H9 (cell line): ENCODE results near the gene QSOX1. TPM values are rescaled to one million over a fixed set of nuclear protein-coding genes. Genes with fewer than 3 reads are reported as not detected.

Experiments used
- DNase-seq: peaks from one replicate; pipeline ENCODE4 v3.0.0-alpha.2; 2017
- H2AFZ ChIP-seq: one replicate; pipeline ENCODE4 v1.6.1; 2013; ENCODE audit warnings: mild to moderate bottlenecking, low read length, control low read depth, moderate library complexity
- H2AK5ac ChIP-seq: 2 replicates; pipeline ENCODE4 v1.6.1; 2013; ENCODE audit warnings: low read length, control low read depth, mixed read lengths; ENCODE audit not compliant: insufficient read length
- H2BK120ac ChIP-seq: one replicate; pipeline ENCODE4 v1.6.1; 2013; ENCODE audit warnings: low read depth, mild to moderate bottlenecking, low read length, control low read depth, inconsistent platforms; ENCODE audit not compliant: poor library complexity, severe bottlenecking
- H2BK12ac ChIP-seq: 2 replicates; pipeline ENCODE4 v1.6.1; 2013; ENCODE audit warnings: low read length, control low read depth, mixed read lengths, low read depth; ENCODE audit not compliant: insufficient read length
- H2BK15ac ChIP-seq: 2 replicates; pipeline ENCODE4 v1.6.1; 2013; ENCODE audit warnings: low read depth, low read length, control low read depth
- H2BK20ac ChIP-seq: one replicate; pipeline ENCODE4 v1.6.1; 2013; ENCODE audit warnings: low read depth, mild to moderate bottlenecking, low read length, control low read depth, inconsistent platforms; ENCODE audit not compliant: poor library complexity, severe bottlenecking
- H2BK5ac ChIP-seq: 2 replicates; pipeline ENCODE4 v1.6.1; 2013; ENCODE audit warnings: low read length, control low read depth, mixed read lengths; ENCODE audit not compliant: insufficient read length
- H3K14ac ChIP-seq: 2 replicates; pipeline ENCODE4 v1.6.1; 2013; ENCODE audit warnings: low read length, control low read depth; ENCODE audit not compliant: insufficient read depth
- H3K18ac ChIP-seq: 2 replicates; pipeline ENCODE4 v1.6.1; 2013; ENCODE audit warnings: low read depth, mild to moderate bottlenecking, mixed read lengths, low read length, control low read depth; ENCODE audit not compliant: insufficient read length
- H3K23ac ChIP-seq: 2 replicates; pipeline ENCODE4 v1.6.1; 2013; ENCODE audit warnings: low read length, control low read depth, mixed read lengths, low read depth; ENCODE audit not compliant: insufficient read length
- H3K23me2 ChIP-seq: 2 replicates; pipeline ENCODE4 v1.6.1; 2013; ENCODE audit warnings: low read depth, mild to moderate bottlenecking, mixed read lengths, low read length, control low read depth; ENCODE audit not compliant: insufficient read length, poor library complexity, severe bottlenecking
- H3K27ac ChIP-seq: 2 replicates; pipeline ENCODE4 v1.5.1; 2013; ENCODE audit warnings: low read length, control low read depth, mixed read lengths, low read depth; ENCODE audit not compliant: insufficient read length
- H3K27me3 ChIP-seq: 2 replicates; pipeline ENCODE4 v1.6.1; 2013; ENCODE audit warnings: low read length, control low read depth, inconsistent platforms; ENCODE audit not compliant: insufficient read depth
- H3K4ac ChIP-seq: 2 replicates; pipeline ENCODE4 v1.6.1; 2013; ENCODE audit warnings: low read depth, mild to moderate bottlenecking, control low read depth, inconsistent platforms, low read length, moderate library complexity
- H3K4me1 ChIP-seq: 2 replicates; pipeline ENCODE4 v1.6.1; 2013; ENCODE audit warnings: low read length, control low read depth, inconsistent platforms; ENCODE audit not compliant: insufficient read depth
- H3K4me2 ChIP-seq: 2 replicates; pipeline ENCODE4 v1.6.1; 2013; ENCODE audit warnings: low read length, control low read depth, mixed read lengths; ENCODE audit not compliant: insufficient read length, insufficient read depth
- H3K56ac ChIP-seq: 2 replicates; pipeline ENCODE4 v1.6.1; 2013; ENCODE audit warnings: low read depth, mild to moderate bottlenecking, mixed read lengths, low read length, control low read depth; ENCODE audit not compliant: insufficient read length
- H3K79me1 ChIP-seq: 2 replicates; pipeline ENCODE4 v1.6.1; 2013; ENCODE audit warnings: low read depth, mild to moderate bottlenecking, moderate library complexity, low read length, control low read depth, inconsistent platforms; ENCODE audit not compliant: insufficient read depth, poor library complexity, severe bottlenecking
- H3K79me2 ChIP-seq: 2 replicates; pipeline ENCODE4 v1.6.1; 2013; ENCODE audit warnings: low read length, control low read depth, inconsistent platforms; ENCODE audit not compliant: insufficient read depth
- H3K9ac ChIP-seq: 2 replicates; pipeline ENCODE4 v1.6.1; 2013; ENCODE audit warnings: low read length, control low read depth, mixed read lengths; ENCODE audit not compliant: insufficient read length; ENCODE audit errors: extremely low read depth
- H3K9me3 ChIP-seq: one replicate; pipeline ENCODE4 v1.6.1; 2013; ENCODE audit warnings: low read depth, low read length, inconsistent platforms; ENCODE audit not compliant: control insufficient read depth
- H3T11ph ChIP-seq: one replicate; pipeline ENCODE4 v1.6.1; 2013; ENCODE audit warnings: mild to moderate bottlenecking, low read length, control low read depth, inconsistent platforms
- H4K20me1 ChIP-seq: one replicate; pipeline ENCODE4 v1.6.1; 2013; ENCODE audit not compliant: control insufficient read depth, insufficient read length, insufficient read depth
- H4K5ac ChIP-seq: 2 replicates; pipeline ENCODE4 v1.6.1; 2013; ENCODE audit warnings: low read depth, mild to moderate bottlenecking, mixed read lengths, low read length, control low read depth; ENCODE audit not compliant: insufficient read length
- H4K8ac ChIP-seq: replicated peaks from 2 replicates; pipeline ENCODE4 v1.6.1; 2013; ENCODE audit warnings: low read length, control low read depth, mixed read lengths, low read depth; ENCODE audit not compliant: insufficient read length
- H4K91ac ChIP-seq: 2 replicates; pipeline ENCODE4 v1.6.1; 2013; ENCODE audit warnings: low read depth, mild to moderate bottlenecking, moderate library complexity, mixed read lengths, low read length, control low read depth; ENCODE audit not compliant: insufficient read length
- H3K27ac Mint-ChIP-seq, 3 experiments: 2 replicates in 2 of 3; 3 replicates in 1 of 3; pipeline ENCODE4 v1.8.0; 2020 to 2021; ENCODE audit warnings: mixed read lengths in 3 of 3, mild to moderate bottlenecking in 1 of 3, moderate library complexity in 1 of 3
- H3K27me3 Mint-ChIP-seq: 2 replicates; pipeline ENCODE4 v1.8.0; 2021; ENCODE audit warnings: low read depth, mild to moderate bottlenecking, moderate library complexity, mixed read lengths
- H3K36me3 Mint-ChIP-seq, 3 experiments: 2 replicates in 2 of 3; 3 replicates in 1 of 3; pipeline ENCODE4 v1.8.0; 2020 to 2021; ENCODE audit warnings: low read depth in 3 of 3, mixed read lengths in 3 of 3; ENCODE audit not compliant: insufficient read depth in 1 of 3
- H3K4me1 Mint-ChIP-seq, 2 experiments: 2 replicates each; pipeline ENCODE4 v1.8.0; 2020; ENCODE audit warnings: mixed read lengths in 2 of 2
- H3K4me3 Mint-ChIP-seq, 2 experiments: 2 replicates in 1 of 2; 3 replicates in 1 of 2; pipeline ENCODE4 v1.8.0; 2020 to 2021; ENCODE audit warnings: mild to moderate bottlenecking in 2 of 2, mixed read lengths in 2 of 2, moderate library complexity in 1 of 2
- H3K9me3 Mint-ChIP-seq, 2 experiments: 2 replicates in 1 of 2; 3 replicates in 1 of 2; pipeline ENCODE4 v1.8.0; 2020; ENCODE audit warnings: mild to moderate bottlenecking in 2 of 2, mixed read lengths in 2 of 2, moderate library complexity in 1 of 2
- WGBS: extraction: QIAGEN DNeasy Blood & Tissue Kit; methylation state at CpG from one replicate; pipeline ENCODE4 v1.1.7; 2013; ENCODE audit warnings: missing lambda C conversion rate, low lambda C conversion rate, mixed read lengths; ENCODE audit not compliant: insufficient read length; ENCODE audit errors: extremely low coverage; 5-methylcytosine and 5-hydroxymethylcytosine counted together
- total RNA-seq: library from RNA; stranded (reverse); gene quantifications from 2 replicates; pipeline ENCODE4 v1.2.1, GENCODE V29; 2021
- TF ChIP-seq, protein P1 (sequence below): fragments of 200-600 bp; sonication (generic); conservative IDR thresholded peaks from 3 replicates; pipeline ENCODE4 v1.8.0; 2021; ENCODE audit warnings: antibody characterized with exemption, mild to moderate bottlenecking

QSOX1 gene
- total RNA-seq, 1 experiment from 2014 or later = 79.2 TPM

DNA sequence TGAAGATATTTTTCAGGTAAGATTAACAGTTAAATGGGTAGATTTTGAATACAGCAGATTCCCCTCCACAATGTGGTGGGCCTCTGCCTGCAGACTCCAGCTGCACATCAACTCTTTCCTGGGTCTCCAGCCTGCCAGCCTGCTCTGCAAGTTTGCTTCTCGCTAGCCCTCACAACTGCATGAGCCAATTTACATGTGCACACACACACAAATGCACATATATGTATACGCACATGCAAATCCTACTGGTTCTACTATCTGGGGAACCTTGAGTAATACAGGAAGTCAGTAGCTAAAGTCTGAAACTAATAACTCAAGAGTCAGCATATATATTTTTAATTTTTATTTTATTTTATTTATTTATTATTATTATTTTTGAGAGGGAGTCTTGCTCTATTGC lies 34.8 kb upstream of the QSOX1 start:
- Histone ChIP-seq H2AFZ (no peak overlapping the region), H3K23me2 (no peaks in the 10 kb centered on the region), H3K14ac (no peak overlapping the region), H3T11ph (no peak overlapping the region), H2BK12ac (no peak overlapping the region), H4K20me1 (no peaks in the 10 kb centered on the region), H3K4ac (no peak overlapping the region), H3K27ac (no peak overlapping the region), H4K8ac (no peak overlapping the region), H3K27me3 (no peaks in the 10 kb centered on the region), H3K9ac (no peak overlapping the region), H3K18ac (no peak overlapping the region), H2BK5ac (no peak overlapping the region), H3K4me2 (no peak overlapping the region), H2BK20ac (no peak overlapping the region), H3K56ac (no peak overlapping the region), H3K9me3 (no peaks in the 10 kb centered on the region), H3K79me1 (no peaks in the 10 kb centered on the region), H2BK120ac (no peak overlapping the region), H3K23ac (no peak overlapping the region), H2BK15ac (no peak overlapping the region), H4K5ac (no peak overlapping the region), H4K91ac (no peak overlapping the region), H2AK5ac (no peak overlapping the region), H3K4me1 (no peaks in the 10 kb centered on the region), H3K79me2 (no peaks in the 10 kb centered on the region)
- Mint-ChIP-seq H3K27ac (no peak overlapping the region; a peak in 1 of 7 replicates), H3K27me3 (peaks cover 1% of the 10 kb centered on the region; the same call in 1 of the 2 replicates), H3K9me3 (no peaks in the 10 kb centered on the region), H3K4me1 (no peaks in the 10 kb centered on the region), H3K36me3 (no peaks in the 10 kb centered on the region), H3K4me3 (no peak overlapping the region)
- TF ChIP-seq, protein P1, sequence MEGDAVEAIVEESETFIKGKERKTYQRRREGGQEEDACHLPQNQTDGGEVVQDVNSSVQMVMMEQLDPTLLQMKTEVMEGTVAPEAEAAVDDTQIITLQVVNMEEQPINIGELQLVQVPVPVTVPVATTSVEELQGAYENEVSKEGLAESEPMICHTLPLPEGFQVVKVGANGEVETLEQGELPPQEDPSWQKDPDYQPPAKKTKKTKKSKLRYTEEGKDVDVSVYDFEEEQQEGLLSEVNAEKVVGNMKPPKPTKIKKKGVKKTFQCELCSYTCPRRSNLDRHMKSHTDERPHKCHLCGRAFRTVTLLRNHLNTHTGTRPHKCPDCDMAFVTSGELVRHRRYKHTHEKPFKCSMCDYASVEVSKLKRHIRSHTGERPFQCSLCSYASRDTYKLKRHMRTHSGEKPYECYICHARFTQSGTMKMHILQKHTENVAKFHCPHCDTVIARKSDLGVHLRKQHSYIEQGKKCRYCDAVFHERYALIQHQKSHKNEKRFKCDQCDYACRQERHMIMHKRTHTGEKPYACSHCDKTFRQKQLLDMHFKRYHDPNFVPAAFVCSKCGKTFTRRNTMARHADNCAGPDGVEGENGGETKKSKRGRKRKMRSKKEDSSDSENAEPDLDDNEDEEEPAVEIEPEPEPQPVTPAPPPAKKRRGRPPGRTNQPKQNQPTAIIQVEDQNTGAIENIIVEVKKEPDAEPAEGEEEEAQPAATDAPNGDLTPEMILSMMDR = no peak
- DNase-seq = no peak
- no CpG with 5 or more reads among the region's 2 CpGs for WGBS
